ENCODE measurements around the gene CCDC88C.

CCDC88C gene

GRCh38 chr14:91309756-91310280 is 107.8 kb downstream of the CCDC88C start:
- no peak for DNase-seq (ENCODE audit: low read depth)

GRCh38 chr14:91308337-91308736 is 109.3 kb downstream of the CCDC88C start:
- DNase-seq (ENCODE audit: low read depth): no peak

GRCh38 chr14:91307652-91308051 is 110.0 kb downstream of the CCDC88C start:
- DNase-seq (ENCODE audit: low read depth): no peak

- no peak for DNase-seq (ENCODE audit: low read depth)
Measured at GRCh38 chr14:91307046-91307445, 110.6 kb downstream of the CCDC88C start.

- DNase-seq (ENCODE audit: low read depth): no peak
Measured at GRCh38 chr14:91306547-91306946, 111.1 kb downstream of the CCDC88C start.

- no peak for DNase-seq (ENCODE audit: low read depth)
Measured at GRCh38 chr14:91305650-91306431, 111.8 kb downstream of the CCDC88C start.

- no peak for DNase-seq (ENCODE audit: low read depth)
Measured at GRCh38 chr14:91303924-91304229, 113.7 kb downstream of the CCDC88C start.

GRCh38 chr14:91303091-91303923 is 114.3 kb downstream of the CCDC88C start:
- DNase-seq (ENCODE audit: low read depth): peak; percentile 25

- DNase-seq (ENCODE audit: low read depth): no peak
Measured at GRCh38 chr14:91302391-91302790, 115.2 kb downstream of the CCDC88C start.

GRCh38 chr14:91300957-91301356 is 116.7 kb downstream of the CCDC88C start:
- DNase-seq (ENCODE audit: low read depth): no peak

GRCh38 chr14:91300283-91300895 is 117.2 kb downstream of the CCDC88C start:
- no peak for DNase-seq (ENCODE audit: low read depth)

- DNase-seq (ENCODE audit: low read depth): no peak
Measured at GRCh38 chr14:91299121-91300115, 118.2 kb downstream of the CCDC88C start.

GRCh38 chr14:91298576-91298975 is 119.0 kb downstream of the CCDC88C start:
- DNase-seq (ENCODE audit: low read depth): no peak

- DNase-seq (ENCODE audit: low read depth): no peak
Measured at GRCh38 chr14:91297081-91297711, 120.4 kb downstream of the CCDC88C start.

- DNase-seq (ENCODE audit: low read depth): no peak
Measured at GRCh38 chr14:91295851-91296796, 121.5 kb downstream of the CCDC88C start.

GRCh38 chr14:91295276-91295845 is 122.3 kb downstream of the CCDC88C start:
- no peak for DNase-seq (ENCODE audit: low read depth)

- no peak for DNase-seq (ENCODE audit: low read depth)
Measured at GRCh38 chr14:91294153-91294552, 123.5 kb downstream of the CCDC88C start.

GRCh38 chr14:91293281-91293680 is 124.3 kb downstream of the CCDC88C start:
- no peak for DNase-seq (ENCODE audit: low read depth)

GRCh38 chr14:91292491-91292890 is 125.1 kb downstream of the CCDC88C start:
- DNase-seq (ENCODE audit: low read depth): no peak
